ENCODE results near the gene FAM184A.

DNA sequence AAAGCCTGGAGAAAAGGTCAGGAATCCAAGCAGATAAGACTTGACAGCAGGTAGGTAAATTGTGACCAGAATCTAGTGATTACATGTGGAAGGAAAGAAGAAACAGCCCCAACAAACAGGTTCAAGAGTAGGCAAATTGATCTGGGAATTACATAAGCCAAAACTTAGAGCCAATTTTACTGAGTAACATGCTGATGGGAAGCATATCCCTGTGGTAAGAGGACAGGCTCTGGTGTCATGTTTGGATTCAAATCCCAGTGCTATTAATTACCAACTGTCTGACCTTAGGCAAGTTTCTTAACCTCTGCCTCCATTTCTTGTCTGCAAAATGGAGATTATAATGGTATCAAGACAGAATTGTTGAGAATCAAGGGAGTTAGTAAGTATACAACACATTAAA lies 163.9 kb downstream of the FAM184A start:
- TF ChIP-seq, protein P1, sequence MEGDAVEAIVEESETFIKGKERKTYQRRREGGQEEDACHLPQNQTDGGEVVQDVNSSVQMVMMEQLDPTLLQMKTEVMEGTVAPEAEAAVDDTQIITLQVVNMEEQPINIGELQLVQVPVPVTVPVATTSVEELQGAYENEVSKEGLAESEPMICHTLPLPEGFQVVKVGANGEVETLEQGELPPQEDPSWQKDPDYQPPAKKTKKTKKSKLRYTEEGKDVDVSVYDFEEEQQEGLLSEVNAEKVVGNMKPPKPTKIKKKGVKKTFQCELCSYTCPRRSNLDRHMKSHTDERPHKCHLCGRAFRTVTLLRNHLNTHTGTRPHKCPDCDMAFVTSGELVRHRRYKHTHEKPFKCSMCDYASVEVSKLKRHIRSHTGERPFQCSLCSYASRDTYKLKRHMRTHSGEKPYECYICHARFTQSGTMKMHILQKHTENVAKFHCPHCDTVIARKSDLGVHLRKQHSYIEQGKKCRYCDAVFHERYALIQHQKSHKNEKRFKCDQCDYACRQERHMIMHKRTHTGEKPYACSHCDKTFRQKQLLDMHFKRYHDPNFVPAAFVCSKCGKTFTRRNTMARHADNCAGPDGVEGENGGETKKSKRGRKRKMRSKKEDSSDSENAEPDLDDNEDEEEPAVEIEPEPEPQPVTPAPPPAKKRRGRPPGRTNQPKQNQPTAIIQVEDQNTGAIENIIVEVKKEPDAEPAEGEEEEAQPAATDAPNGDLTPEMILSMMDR (IDR thresholded peaks at IDR 0.05): no peak
- no peak for TF ChIP-seq POLR2A (IDR thresholded peaks at IDR 0.05)
